IMR-90 (cell line): ENCODE results near the gene CPNE9.

Experiments used
- CEBPB ChIP-seq: IDR thresholded peaks from 2 replicates; pipeline ENCODE4 v1.6.1; 2012; ENCODE audit warnings: low read depth, low read length, improper control_type of control experiment
- CHD1 ChIP-seq: IDR thresholded peaks from 2 replicates; pipeline ENCODE4 v1.6.1; 2012; ENCODE audit warnings: low read depth, low read length, improper control_type of control experiment
- FOS ChIP-seq: fragments of 150-350 bp; IDR thresholded peaks from 2 replicates; pipeline ENCODE4 v1.6.1; 2016; ENCODE audit warnings: low read depth, low read length
- MAFK ChIP-seq: IDR thresholded peaks from 2 replicates; pipeline ENCODE4 v1.6.1; 2012; ENCODE audit warnings: low read depth, low read length, improper control_type of control experiment
- MAZ ChIP-seq: IDR thresholded peaks from 2 replicates; pipeline ENCODE4 v1.6.1; 2012; ENCODE audit warnings: low read depth, mild to moderate bottlenecking, low read length, improper control_type of control experiment, moderate library complexity, borderline replicate concordance
- MXI1 ChIP-seq: IDR thresholded peaks from 2 replicates; pipeline ENCODE4 v1.6.1; 2012; ENCODE audit warnings: low read depth, mild to moderate bottlenecking, low read length, moderate library complexity, borderline replicate concordance
- NFE2L2 ChIP-seq: fragments of 150-350 bp; IDR thresholded peaks from 2 replicates; pipeline ENCODE4 v1.6.1; 2016; ENCODE audit warnings: low read depth, mild to moderate bottlenecking, low read length
- POLR2A ChIP-seq: IDR thresholded peaks from 2 replicates; pipeline ENCODE4 v1.6.1; 2012; ENCODE audit warnings: mild to moderate bottlenecking, low read depth, low read length
- RAD21 ChIP-seq: IDR thresholded peaks from 2 replicates; pipeline ENCODE4 v1.6.1; 2012; ENCODE audit warnings: low read length, improper control_type of control experiment
- RFX5 ChIP-seq: IDR thresholded peaks from 2 replicates; pipeline ENCODE4 v1.8.0; 2012; ENCODE audit warnings: low read depth, mild to moderate bottlenecking, low read length, moderate library complexity
- SMC3 ChIP-seq: fragments of 150-350 bp; IDR thresholded peaks from 2 replicates; pipeline ENCODE4 v1.6.1; 2016; ENCODE audit warnings: low read depth, mild to moderate bottlenecking, antibody characterized with exemption, low read length, moderate library complexity
- TF ChIP-seq, protein P1 (sequence below): conservative IDR thresholded peaks from 2 replicates; pipeline ENCODE4 v1.5.1; 2012; ENCODE audit warnings: mild to moderate bottlenecking, low read depth, low read length, improper control_type of control experiment
- TF ChIP-seq, protein P2 (sequence below): fragments of 150-350 bp; IDR thresholded peaks from 2 replicates; pipeline ENCODE4 v1.6.1; 2017; ENCODE audit warnings: mild to moderate bottlenecking, antibody characterized with exemption, low read length, low read depth

DNA sequence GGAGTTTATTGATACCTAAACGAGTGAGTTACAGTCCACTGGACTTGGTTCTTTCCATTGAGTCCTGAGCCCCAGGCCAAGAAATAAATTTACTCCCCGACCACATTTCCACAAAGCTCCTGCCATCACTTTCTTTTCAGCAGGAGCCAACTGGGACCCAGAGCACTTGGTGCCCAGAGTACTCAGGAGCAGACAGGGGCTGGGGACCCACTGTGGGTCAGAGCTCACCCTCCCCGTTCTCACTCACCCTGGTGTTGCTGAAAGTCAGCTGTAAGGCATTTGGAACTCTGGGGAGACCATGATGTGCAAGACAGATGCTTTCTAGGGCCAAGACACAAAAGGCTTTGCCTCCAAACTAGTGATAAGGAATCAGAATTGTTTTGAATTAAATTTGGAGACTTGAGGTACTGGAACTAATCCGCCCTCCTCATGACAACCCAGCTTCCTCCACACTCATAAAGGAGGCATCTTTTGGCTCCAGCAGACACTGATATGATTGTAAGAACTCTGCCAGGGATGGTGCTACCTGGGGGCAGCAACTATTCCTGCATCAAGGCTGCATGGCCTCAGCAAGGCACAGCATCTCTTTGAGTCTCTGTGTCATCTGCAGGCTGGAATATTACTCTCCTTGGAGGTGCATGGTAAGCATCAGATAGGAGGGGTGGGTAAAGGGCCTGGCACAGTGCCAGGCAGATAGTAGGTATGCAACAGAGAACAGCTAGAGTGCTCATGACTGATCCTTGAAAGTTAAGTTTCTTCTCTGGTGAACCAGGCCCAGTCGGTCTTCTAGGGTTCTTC is 73.5 kb downstream of the CPNE9 start:
- TF ChIP-seq, protein P1, sequence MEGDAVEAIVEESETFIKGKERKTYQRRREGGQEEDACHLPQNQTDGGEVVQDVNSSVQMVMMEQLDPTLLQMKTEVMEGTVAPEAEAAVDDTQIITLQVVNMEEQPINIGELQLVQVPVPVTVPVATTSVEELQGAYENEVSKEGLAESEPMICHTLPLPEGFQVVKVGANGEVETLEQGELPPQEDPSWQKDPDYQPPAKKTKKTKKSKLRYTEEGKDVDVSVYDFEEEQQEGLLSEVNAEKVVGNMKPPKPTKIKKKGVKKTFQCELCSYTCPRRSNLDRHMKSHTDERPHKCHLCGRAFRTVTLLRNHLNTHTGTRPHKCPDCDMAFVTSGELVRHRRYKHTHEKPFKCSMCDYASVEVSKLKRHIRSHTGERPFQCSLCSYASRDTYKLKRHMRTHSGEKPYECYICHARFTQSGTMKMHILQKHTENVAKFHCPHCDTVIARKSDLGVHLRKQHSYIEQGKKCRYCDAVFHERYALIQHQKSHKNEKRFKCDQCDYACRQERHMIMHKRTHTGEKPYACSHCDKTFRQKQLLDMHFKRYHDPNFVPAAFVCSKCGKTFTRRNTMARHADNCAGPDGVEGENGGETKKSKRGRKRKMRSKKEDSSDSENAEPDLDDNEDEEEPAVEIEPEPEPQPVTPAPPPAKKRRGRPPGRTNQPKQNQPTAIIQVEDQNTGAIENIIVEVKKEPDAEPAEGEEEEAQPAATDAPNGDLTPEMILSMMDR: no peak
- TF ChIP-seq NFE2L2 (no peak), POLR2A (no peak), FOS (no peak), RAD21 (no peak), MAZ (no peak), RFX5 (no peak), SMC3 (no peak), CEBPB (no peak), MAFK (no peak), MXI1 (no peak), CHD1 (no peak)
- TF ChIP-seq, protein P2, sequence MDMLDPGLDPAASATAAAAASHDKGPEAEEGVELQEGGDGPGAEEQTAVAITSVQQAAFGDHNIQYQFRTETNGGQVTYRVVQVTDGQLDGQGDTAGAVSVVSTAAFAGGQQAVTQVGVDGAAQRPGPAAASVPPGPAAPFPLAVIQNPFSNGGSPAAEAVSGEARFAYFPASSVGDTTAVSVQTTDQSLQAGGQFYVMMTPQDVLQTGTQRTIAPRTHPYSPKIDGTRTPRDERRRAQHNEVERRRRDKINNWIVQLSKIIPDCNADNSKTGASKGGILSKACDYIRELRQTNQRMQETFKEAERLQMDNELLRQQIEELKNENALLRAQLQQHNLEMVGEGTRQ: no peak
